Upper lobe of right lung (tissue), 1 donor: ENCODE results near the gene ABI2. TPM values are rescaled to one million over a fixed set of nuclear protein-coding genes. Genes with fewer than 3 reads are reported as not detected.

ENCODE experiments used
- ATAC-seq: fragments of 200-7000 bp; cut with Tn5 transposase; one replicate; pipeline ENCODE4 v1.9.1; 2020; ENCODE audit warnings: mild to moderate bottlenecking, moderate library complexity
- DNase-seq: peaks from one replicate; pipeline ENCODE4 v3.0.0-alpha.2; 2020
- H3K27ac ChIP-seq: fragments of 200-600 bp; one replicate; pipeline ENCODE4 v1.8.0; 2022
- H3K27me3 ChIP-seq: fragments of 200-600 bp; one replicate; pipeline ENCODE4 v1.8.0; 2022; ENCODE audit warnings: mild to moderate bottlenecking
- H3K36me3 ChIP-seq: fragments of 200-600 bp; one replicate; pipeline ENCODE4 v1.8.0; 2022
- H3K4me1 ChIP-seq: fragments of 200-600 bp; one replicate; pipeline ENCODE4 v1.8.0; 2022
- H3K4me3 ChIP-seq: fragments of 200-600 bp; one replicate; pipeline ENCODE4 v1.8.0; 2022; ENCODE audit warnings: mild to moderate bottlenecking
- H3K9me3 ChIP-seq: fragments of 200-600 bp; one replicate; pipeline ENCODE4 v1.8.0; 2022
- CTCF ChIP-seq: fragments of 200-600 bp; IDR thresholded peaks from one replicate; pipeline ENCODE4 v1.8.0; 2022; ENCODE audit warnings: antibody characterized with exemption
- intact Hi-C: fragments of 100-400 bp; cut with DNase I; formaldehyde crosslinking; loops from one replicate; pipeline ENCODE4 v1.11.0; 2022
- total RNA-seq: library from RNA; stranded (reverse); fragmentation: NEBNext Ultra II Directional; extraction: Animal tissue kit (Norgen Biotek cat#: 25700); gene quantifications from one replicate; pipeline ENCODE4 v1.2.1, GENCODE V29; 2021
- donor health status: DM: no; HTN: yes; CAD: no; lungs with severe emphysema.

ABI2 gene
- total RNA-seq, 1 donor from 2014 or later, result 46.3 TPM

GRCh38 chr2:203446071-203446481, 117.9 kb downstream of the ABI2 start:
- Histone ChIP-seq H3K36me3 (peaks cover 78% of the 10 kb centered on the region), H3K27me3 (no peaks in the 10 kb centered on the region), H3K27ac (no peak overlapping the region), H3K9me3 (no peaks in the 10 kb centered on the region), H3K4me1 (no peaks in the 10 kb centered on the region), H3K4me3 (no peak overlapping the region)
- no peak for TF ChIP-seq CTCF
- ATAC-seq, result no peak
- intact Hi-C loops, result no loop called here
- DNase-seq, result no peak

- Histone ChIP-seq H3K9me3 (no peaks in the 10 kb centered on the region), H3K4me1 (no peaks in the 10 kb centered on the region), H3K4me3 (no peak overlapping the region), H3K27ac (no peak overlapping the region), H3K36me3 (peaks cover 82% of the 10 kb centered on the region), H3K27me3 (no peaks in the 10 kb centered on the region)
- no peak for TF ChIP-seq CTCF
- DNase-seq (no peak), ATAC-seq (no peak)
- intact Hi-C loops, result no loop called here
Observed at GRCh38 chr2:203446780-203447179, 118.6 kb downstream of the ABI2 start.

GRCh38 chr2:203450561-203450960, 122.4 kb downstream of the ABI2 start:
- no peaks in the 10 kb centered on the region for H3K4me1 ChIP-seq
- no peak for ATAC-seq
- no peak overlapping the region for H3K27ac ChIP-seq
- intact Hi-C loops, result no loop called here
- H3K9me3 ChIP-seq, result no peaks in the 10 kb centered on the region
- no peak for TF ChIP-seq CTCF
- no peaks in the 10 kb centered on the region for H3K27me3 ChIP-seq
- no peak for DNase-seq
- H3K36me3 ChIP-seq, result peaks cover 73% of the 10 kb centered on the region
- H3K4me3 ChIP-seq, result no peak overlapping the region

- Histone ChIP-seq H3K36me3 (peaks cover 69% of the 10 kb centered on the region), H3K9me3 (no peaks in the 10 kb centered on the region), H3K4me1 (no peaks in the 10 kb centered on the region), H3K27ac (no peak overlapping the region), H3K27me3 (no peaks in the 10 kb centered on the region), H3K4me3 (no peak overlapping the region)
- ATAC-seq (no peak), DNase-seq (no peak)
- intact Hi-C loops, result no loop called here
- no peak for TF ChIP-seq CTCF
Observed at GRCh38 chr2:203451011-203451410, 122.8 kb downstream of the ABI2 start.

- Histone ChIP-seq H3K27me3 (no peaks in the 10 kb centered on the region), H3K27ac (no peak overlapping the region), H3K4me3 (no peak overlapping the region), H3K36me3 (peaks cover 62% of the 10 kb centered on the region), H3K4me1 (no peaks in the 10 kb centered on the region), H3K9me3 (no peaks in the 10 kb centered on the region)
- intact Hi-C loops, result no loop called here
- ATAC-seq, result peak; percentile 83
- no peak for DNase-seq
- no peak for TF ChIP-seq CTCF
Observed at GRCh38 chr2:203451689-203452088, 123.5 kb downstream of the ABI2 start.

GRCh38 chr2:203453858-203454451, 125.8 kb downstream of the ABI2 start:
- intact Hi-C loops, result no loop called here
- H3K4me3 ChIP-seq, result no peak overlapping the region
- H3K27me3 ChIP-seq, result no peaks in the 10 kb centered on the region
- peaks cover 62% of the 10 kb centered on the region for H3K36me3 ChIP-seq
- no peaks in the 10 kb centered on the region for H3K9me3 ChIP-seq
- H3K4me1 ChIP-seq, result no peaks in the 10 kb centered on the region
- peak; percentile 86 for ATAC-seq
- TF ChIP-seq CTCF, result peak; percentile 79
- no peak overlapping the region for H3K27ac ChIP-seq
- no peak for DNase-seq
